Erythroblast (primary cell): ENCODE measurements around the gene LILRB5.

Source experiments
- GATA1 ChIP-seq: IDR thresholded peaks from 2 replicates; pipeline ENCODE4 v1.6.1; 2011; ENCODE audit warnings: low read depth, mild to moderate bottlenecking, control low read depth, low read length, moderate library complexity
- POLR2A ChIP-seq: IDR thresholded peaks from 2 replicates; pipeline ENCODE4 v1.6.1; 2011; ENCODE audit warnings: mild to moderate bottlenecking, low read length

GRCh38 chr19:54256250-54257115, 590 bp downstream of the LILRB5 start:
- TF ChIP-seq POLR2A (no peak), GATA1 (no peak)
